Kasumi-1 (cell line): ENCODE data around the gene PPBP.
A peak's percentile ranks its signal among the peaks of the same experiment; 100 is the strongest.
"Not testable (repeated sequence)": the region's sequence is repeated elsewhere in the genome, so short reads cannot be mapped to it uniquely, and the experiment has no call there.

Experiments
- DNase-seq, 2 experiments: peaks; one replicate each; lab custom pipeline; 2025; lab: John Stamatoyannopoulos, UW

PPBP gene

DNA sequence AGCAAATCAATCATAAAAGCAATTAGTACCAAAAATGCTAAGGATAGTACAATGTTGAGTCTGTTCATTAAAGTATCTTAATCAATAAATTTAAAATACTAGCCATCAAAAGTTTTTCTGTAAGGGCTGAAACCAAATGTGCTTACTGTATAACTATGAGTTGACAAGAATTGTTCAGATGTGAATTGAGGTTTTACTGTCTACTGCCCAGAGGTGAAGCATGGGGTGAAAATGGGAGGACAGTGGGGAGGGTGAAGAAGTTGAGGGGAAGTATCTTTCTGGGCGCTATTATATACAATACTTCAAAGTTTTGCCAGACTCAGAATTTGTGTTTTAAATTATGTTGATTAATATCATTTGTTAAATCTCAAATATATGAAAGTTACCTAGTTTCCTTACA lies 4.1 kb upstream of the PPBP start:
- DNase-seq = no peak

DNA sequence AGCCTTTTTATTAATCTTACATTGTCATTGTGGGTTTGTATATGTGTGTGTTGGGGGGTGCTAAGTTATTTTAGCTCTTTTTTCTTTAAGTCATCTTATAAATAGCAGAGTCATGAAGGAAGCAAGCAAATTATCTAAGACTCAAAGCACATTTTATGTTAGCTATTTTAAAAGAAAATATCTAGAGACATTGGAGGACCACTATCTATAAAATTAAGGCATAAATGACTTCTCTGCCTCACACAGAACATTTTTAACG lies 3.7 kb upstream of the PPBP start:
- no peak for DNase-seq

GRCh38 chr4:73990988-73991741 lies 3.2 kb upstream of the PPBP start:
- DNase-seq = no peak

DNA sequence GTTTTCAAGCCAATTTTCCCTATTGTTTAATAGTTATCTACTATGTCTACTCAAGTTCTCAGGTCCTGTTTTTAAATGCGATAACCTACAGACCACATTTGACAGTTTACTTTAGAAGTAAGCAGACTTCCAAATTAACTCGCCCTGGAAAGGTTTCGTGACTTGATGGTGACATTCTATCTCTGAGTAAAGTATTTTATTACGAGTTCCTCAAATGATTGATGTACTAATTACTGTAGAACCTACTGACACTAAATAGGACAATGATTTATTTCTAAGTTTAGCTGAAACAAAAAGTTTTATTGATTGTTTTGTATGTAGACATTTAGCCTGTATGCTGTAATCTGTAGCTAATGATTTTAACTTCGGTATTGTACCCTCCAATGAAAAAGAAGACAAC lies 1.9 kb upstream of the PPBP start:
- no peak for DNase-seq

GRCh38 chr4:73989031-73989430 lies 1.0 kb upstream of the PPBP start:
- DNase-seq = no peak

GRCh38 chr4:73985528-73985852 lies 2.5 kb downstream of the PPBP start:
- DNase-seq = no peak

- DNase-seq = no peak
Observed at GRCh38 chr4:73984736-73985527, 3.1 kb downstream of the PPBP start.

GRCh38 chr4:73981175-73981574 lies 6.8 kb downstream of the PPBP start:
- DNase-seq = not testable (repeated sequence)

GRCh38 chr4:73979407-73979957 lies 8.5 kb downstream of the PPBP start:
- DNase-seq = no peak

DNA sequence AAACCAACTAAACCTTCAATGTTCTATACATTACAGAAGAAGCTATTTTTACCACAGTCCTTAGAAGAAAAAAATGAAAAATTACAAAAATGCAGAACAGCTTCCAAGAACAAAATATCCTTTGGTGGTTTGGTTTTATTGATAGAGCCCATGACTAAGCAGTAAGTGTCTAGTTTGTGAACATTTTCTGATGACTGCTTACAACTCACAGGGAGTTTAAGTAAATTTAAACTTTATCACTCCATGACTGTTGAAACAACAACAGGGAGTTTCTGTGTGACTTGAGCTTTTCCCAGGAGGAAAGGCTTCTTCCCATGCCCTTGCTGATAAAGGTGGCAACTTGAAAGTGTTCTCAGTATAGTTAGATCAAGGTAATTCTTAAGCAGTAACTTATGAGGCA lies 9.1 kb downstream of the PPBP start:
- no peak for DNase-seq

GRCh38 chr4:73976716-73977115 lies 11.3 kb downstream of the PPBP start:
- no peak for DNase-seq

DNA sequence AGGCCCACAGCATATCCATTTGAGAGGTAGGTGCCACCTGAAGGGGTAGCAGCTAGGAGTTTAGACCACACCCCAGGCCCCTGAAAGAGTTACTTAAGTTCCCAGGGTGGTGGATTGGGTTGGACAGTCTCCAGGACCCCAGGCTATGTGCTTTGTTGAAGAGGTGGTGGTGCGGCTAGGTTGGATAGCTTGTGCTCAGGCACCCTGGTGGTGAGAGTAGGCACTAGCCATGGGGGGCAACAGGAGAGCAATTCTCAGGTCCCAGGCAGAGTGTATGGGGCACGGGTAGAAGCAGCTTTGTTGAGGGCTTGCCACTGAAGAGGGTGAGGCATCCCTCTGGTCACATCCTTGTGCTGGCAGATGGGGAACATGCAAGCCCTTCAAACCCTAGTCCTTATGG lies 11.8 kb downstream of the PPBP start:
- DNase-seq = no peak

DNA sequence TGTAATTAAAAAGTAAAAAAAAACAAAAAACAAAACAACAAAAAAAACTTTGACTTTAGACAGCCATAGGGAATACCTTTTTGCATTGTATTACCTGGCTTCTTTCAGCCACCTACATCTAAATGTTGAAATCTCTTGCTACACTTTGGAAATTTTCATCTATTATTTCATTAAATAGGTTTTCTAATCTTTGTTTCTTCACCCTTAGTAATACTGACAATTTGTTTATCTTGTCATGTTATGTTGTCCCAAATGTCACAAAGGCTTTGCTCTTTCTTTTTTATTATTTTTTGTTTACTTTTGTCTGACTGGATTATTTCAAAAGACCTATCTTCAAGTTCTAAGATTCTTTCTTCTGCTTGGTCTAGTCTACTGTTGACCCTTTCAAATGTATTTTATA lies 13.6 kb downstream of the PPBP start:
- DNase-seq = no peak

DNA sequence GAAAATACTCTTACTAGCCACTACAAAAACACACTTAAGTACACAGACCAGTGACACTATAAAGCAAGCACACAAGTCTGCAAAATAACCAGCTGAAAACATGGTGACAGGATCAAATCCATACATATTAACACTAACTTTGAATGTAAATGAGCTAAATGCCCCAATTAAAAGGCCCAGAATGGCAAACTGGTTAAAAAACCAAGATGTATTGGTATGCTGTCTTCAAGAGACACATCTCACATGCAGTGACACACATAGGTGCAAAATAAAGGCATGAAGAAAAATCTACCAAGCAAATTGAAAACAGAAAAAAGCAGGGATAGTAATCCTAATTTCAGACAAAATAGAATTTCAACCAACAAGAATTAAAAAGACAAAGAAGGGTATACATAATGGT lies 17.0 kb downstream of the PPBP start:
- no peak for DNase-seq

- no peak for DNase-seq
Observed at GRCh38 chr4:73970011-73970410, 18.0 kb downstream of the PPBP start.

GRCh38 chr4:73967866-73968265 lies 20.1 kb downstream of the PPBP start:
- no peak for DNase-seq

DNA sequence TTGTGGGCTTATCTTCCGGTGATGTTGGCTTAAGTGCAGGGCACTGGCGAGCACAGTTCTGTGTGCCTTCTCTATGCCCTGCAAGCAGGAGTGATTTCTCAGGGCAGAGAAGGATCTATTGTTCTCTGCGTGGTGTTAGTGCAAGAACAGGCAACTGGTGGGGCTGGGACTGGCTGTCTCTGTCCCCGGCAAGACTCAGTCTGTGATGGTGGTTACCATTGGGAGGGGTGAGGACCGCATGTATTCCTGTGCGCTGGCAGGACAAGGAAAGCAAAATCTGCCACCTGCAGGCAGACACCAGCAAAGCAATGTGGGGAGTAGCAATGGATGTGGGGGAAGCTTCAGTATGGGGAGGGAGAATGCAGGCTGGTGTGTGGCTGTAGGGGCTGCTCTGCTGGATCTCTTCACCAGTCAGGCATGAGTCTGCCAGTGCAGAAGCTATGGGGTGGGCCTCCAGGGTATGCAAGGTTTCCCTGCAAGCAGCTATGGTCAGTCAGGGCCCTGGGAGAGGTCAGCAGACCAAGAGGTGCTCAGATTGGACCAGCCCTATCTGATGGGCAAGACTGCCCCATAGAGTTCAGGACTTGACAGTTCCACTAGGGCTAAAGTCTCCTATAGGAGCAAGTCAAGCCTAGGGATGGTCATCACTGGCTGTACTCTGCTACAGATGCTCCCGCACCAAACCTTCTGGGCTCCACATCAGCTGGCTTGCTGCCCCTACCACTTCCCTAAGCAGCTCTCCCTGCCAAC lies 23.0 kb downstream of the PPBP start:
- DNase-seq = peak in 1 of 2 experiments; percentile 0

- no peak for DNase-seq
Observed at GRCh38 chr4:73962724-73963123, 25.3 kb downstream of the PPBP start.

- DNase-seq = not testable (repeated sequence)
Observed at GRCh38 chr4:73959041-73959440, 28.9 kb downstream of the PPBP start.

- DNase-seq = no peak
Observed at GRCh38 chr4:73952352-73952751, 35.6 kb downstream of the PPBP start.

- not testable (repeated sequence) for DNase-seq
Observed at GRCh38 chr4:73950376-73950920, 37.5 kb downstream of the PPBP start.

- DNase-seq = no peak
Observed at GRCh38 chr4:73948990-73949706, 38.8 kb downstream of the PPBP start.
